Keratinocyte (primary cell): ENCODE results near the gene SQSTM1.

Experiments
- EZH2 ChIP-seq: IDR thresholded peaks from one replicate; pipeline ENCODE4 v1.6.1; 2012; ENCODE audit warnings: inconsistent platforms, mild to moderate bottlenecking, low read length, moderate library complexity
- TF ChIP-seq, protein P1 (sequence below), 3 experiments: IDR thresholded peaks in 1 of 3; conservative IDR thresholded peaks in 1 of 3; optimal IDR thresholded peaks in 1 of 3; 2 replicates in 2 of 3; 3 replicates in 1 of 3; pipeline versions ENCODE3 to v1.5.1; 2011; ENCODE audit warnings: low read length in 3 of 3, mild to moderate bottlenecking in 3 of 3, moderate library complexity in 2 of 3, control low read depth in 1 of 3, inconsistent platforms in 1 of 3; ENCODE audit not compliant: insufficient read depth in 2 of 3; ENCODE audit errors: extremely low read depth in 1 of 3

DNA sequence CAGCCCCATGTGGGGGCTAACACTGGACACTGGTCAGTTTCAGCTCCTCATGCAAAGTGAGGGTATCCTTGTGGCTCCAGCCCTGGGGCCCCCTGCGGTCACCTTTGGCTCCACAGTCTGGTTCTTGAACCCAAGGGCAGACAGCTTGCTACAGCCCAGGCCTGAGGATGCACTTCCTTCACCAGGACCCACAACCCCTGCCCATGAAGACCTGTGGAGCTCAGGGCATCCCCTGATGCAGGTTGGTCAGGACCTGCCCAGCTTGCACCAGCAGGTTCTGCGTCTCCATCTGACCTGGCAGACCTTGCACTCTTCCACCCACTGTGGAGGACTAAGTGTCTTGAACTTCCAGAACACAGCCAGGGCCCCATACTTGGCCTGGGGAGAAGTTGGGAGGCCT is 41.6 kb downstream of the SQSTM1 start:
- TF ChIP-seq, protein P1, sequence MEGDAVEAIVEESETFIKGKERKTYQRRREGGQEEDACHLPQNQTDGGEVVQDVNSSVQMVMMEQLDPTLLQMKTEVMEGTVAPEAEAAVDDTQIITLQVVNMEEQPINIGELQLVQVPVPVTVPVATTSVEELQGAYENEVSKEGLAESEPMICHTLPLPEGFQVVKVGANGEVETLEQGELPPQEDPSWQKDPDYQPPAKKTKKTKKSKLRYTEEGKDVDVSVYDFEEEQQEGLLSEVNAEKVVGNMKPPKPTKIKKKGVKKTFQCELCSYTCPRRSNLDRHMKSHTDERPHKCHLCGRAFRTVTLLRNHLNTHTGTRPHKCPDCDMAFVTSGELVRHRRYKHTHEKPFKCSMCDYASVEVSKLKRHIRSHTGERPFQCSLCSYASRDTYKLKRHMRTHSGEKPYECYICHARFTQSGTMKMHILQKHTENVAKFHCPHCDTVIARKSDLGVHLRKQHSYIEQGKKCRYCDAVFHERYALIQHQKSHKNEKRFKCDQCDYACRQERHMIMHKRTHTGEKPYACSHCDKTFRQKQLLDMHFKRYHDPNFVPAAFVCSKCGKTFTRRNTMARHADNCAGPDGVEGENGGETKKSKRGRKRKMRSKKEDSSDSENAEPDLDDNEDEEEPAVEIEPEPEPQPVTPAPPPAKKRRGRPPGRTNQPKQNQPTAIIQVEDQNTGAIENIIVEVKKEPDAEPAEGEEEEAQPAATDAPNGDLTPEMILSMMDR (optimal IDR thresholded peaks at IDR 0.05 in 1 of 3, IDR thresholded peaks at IDR 0.05 in 1 of 3, conservative IDR thresholded peaks at IDR 0.05 in 1 of 3; ENCODE audit: extremely low read depth in 1 of 3, insufficient read depth in 2 of 3, low read length in 3 of 3): no peak
- TF ChIP-seq EZH2: no peak
